KMS-11 (cell line): ENCODE measurements around the gene RUNX1.

Experiments used
- H2AFZ ChIP-seq: fragments of 200-600 bp; sonication (generic); 2 replicates; pipeline ENCODE4 v1.6.1; 2016; ENCODE audit warnings: antibody characterized with exemption, mixed run types, low read depth
- H3K27ac ChIP-seq: fragments of 200-600 bp; sonication (generic); 2 replicates; pipeline ENCODE4 v1.6.1; 2016; ENCODE audit warnings: mild to moderate bottlenecking, mixed run types
- H3K27me3 ChIP-seq: fragments of 200-600 bp; sonication (generic); 2 replicates; pipeline ENCODE4 v1.6.1; 2017; ENCODE audit warnings: mild to moderate bottlenecking, low read depth, mixed run types, moderate library complexity; ENCODE audit not compliant: insufficient read depth
- H3K36me3 ChIP-seq: fragments of 200-600 bp; sonication (generic); 2 replicates; pipeline ENCODE4 v1.6.1; 2017; ENCODE audit warnings: mild to moderate bottlenecking, mixed run types; ENCODE audit not compliant: insufficient read depth
- H3K4me1 ChIP-seq: fragments of 200-600 bp; sonication (generic); 2 replicates; pipeline ENCODE4 v1.6.1; 2016; ENCODE audit warnings: mild to moderate bottlenecking, low read depth, mixed run types; ENCODE audit not compliant: poor library complexity, severe bottlenecking
- H3K4me2 ChIP-seq: fragments of 200-600 bp; sonication (generic); 2 replicates; pipeline ENCODE4 v1.7.0; 2016; ENCODE audit warnings: mild to moderate bottlenecking, mixed run types
- H3K4me3 ChIP-seq: fragments of 200-600 bp; sonication (generic); IDR thresholded peaks from 2 replicates; pipeline ENCODE4 v1.6.1; 2017; ENCODE audit warnings: low read depth, low read length, mixed read lengths; ENCODE audit not compliant: insufficient read depth
- H3K79me2 ChIP-seq: fragments of 200-600 bp; sonication (generic); 2 replicates; pipeline ENCODE4 v1.6.1; 2016; ENCODE audit warnings: low read depth, mixed run types; ENCODE audit not compliant: insufficient read depth
- H3K9ac ChIP-seq: fragments of 200-600 bp; sonication (generic); 2 replicates; pipeline ENCODE4 v1.6.1; 2016; ENCODE audit warnings: mild to moderate bottlenecking, mixed run types
- H4K20me1 ChIP-seq: fragments of 200-600 bp; sonication (generic); 2 replicates; pipeline ENCODE4 v1.6.1; 2016; ENCODE audit warnings: mild to moderate bottlenecking, mixed run types; ENCODE audit not compliant: insufficient read depth
- TF ChIP-seq, protein P1 (sequence below): fragments of 200-600 bp; sonication (generic); conservative IDR thresholded peaks from 2 replicates; pipeline ENCODE4 v1.6.1; 2017; ENCODE audit warnings: low read depth, mild to moderate bottlenecking, antibody characterized with exemption, low read length, moderate library complexity, mixed read lengths

The RUNX1 gene

DNA sequence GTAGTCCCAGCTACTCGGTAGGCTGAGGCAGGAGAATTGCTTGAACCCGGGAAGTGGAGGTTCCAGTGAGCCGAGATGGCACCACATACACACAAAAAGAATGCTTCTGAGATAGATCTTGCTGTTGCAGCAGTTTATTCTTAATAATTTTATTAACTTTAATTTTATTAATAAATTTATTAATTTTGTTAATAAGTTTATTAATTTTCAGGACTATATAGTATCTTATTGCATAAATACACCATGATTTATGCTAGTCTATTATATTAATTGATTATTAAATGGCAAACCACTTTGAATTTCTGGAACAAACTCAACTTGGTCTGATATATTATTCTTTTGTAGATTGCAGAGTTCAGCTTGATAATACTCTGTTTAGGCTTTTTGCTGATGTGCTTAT is 280.8 kb downstream of the RUNX1 start:
- H3K27me3 ChIP-seq = no peaks in the 10 kb centered on the region
- H2AFZ ChIP-seq = no peak overlapping the region
- TF ChIP-seq, protein P1, sequence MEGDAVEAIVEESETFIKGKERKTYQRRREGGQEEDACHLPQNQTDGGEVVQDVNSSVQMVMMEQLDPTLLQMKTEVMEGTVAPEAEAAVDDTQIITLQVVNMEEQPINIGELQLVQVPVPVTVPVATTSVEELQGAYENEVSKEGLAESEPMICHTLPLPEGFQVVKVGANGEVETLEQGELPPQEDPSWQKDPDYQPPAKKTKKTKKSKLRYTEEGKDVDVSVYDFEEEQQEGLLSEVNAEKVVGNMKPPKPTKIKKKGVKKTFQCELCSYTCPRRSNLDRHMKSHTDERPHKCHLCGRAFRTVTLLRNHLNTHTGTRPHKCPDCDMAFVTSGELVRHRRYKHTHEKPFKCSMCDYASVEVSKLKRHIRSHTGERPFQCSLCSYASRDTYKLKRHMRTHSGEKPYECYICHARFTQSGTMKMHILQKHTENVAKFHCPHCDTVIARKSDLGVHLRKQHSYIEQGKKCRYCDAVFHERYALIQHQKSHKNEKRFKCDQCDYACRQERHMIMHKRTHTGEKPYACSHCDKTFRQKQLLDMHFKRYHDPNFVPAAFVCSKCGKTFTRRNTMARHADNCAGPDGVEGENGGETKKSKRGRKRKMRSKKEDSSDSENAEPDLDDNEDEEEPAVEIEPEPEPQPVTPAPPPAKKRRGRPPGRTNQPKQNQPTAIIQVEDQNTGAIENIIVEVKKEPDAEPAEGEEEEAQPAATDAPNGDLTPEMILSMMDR = no peak
- H3K79me2 ChIP-seq = no peaks in the 10 kb centered on the region
- no peaks in the 10 kb centered on the region for H3K4me1 ChIP-seq
- no peak overlapping the region for H3K9ac ChIP-seq
- no peak overlapping the region for H3K4me2 ChIP-seq
- H4K20me1 ChIP-seq = no peaks in the 10 kb centered on the region
- H3K27ac ChIP-seq = no peak overlapping the region
- no peak overlapping the region for H3K4me3 ChIP-seq
- H3K36me3 ChIP-seq = no peaks in the 10 kb centered on the region

DNA sequence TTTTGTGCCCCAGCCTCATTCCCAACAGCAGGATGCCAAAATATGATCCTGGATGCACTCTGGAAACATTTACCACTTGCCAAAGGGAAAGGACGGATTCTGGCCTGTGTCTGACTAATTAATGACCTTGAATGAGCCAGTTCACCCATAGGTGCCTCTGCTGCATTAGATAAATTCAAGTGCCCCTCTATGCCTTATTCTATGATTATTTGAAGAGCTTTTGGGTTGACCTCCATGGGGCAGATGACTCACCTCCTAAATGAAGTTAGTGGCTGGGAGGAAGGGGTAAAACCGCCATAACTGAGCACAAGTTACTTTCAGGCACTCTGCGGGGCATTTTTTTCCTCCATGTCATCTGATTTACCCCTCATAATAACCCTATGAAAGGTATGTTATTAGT is 282.2 kb downstream of the RUNX1 start:
- Histone ChIP-seq H3K4me3 (no peak overlapping the region), H3K36me3 (no peaks in the 10 kb centered on the region), H4K20me1 (no peaks in the 10 kb centered on the region), H2AFZ (no peak overlapping the region), H3K27ac (no peak overlapping the region), H3K9ac (no peak overlapping the region), H3K79me2 (no peaks in the 10 kb centered on the region), H3K4me2 (no peak overlapping the region), H3K4me1 (no peaks in the 10 kb centered on the region), H3K27me3 (no peaks in the 10 kb centered on the region)
- TF ChIP-seq, protein P1 = no peak

DNA sequence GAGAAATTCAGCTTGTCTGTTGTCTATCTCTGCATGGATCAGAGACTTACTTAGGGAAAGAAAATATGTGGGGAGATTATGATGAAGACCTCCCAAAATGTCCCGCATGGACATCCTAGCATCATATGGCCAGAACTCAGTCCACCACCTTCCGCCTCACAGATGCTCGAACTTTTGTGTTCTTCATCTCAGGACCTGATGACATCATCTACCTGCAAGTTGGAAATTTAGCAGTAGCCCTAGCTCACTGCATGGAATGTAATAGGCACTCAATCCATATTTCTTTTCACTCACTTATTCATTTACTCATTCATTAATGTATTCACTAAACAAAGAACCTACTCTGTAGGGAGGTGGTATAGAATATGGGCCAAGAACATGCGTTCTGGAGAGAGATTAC is 283.5 kb downstream of the RUNX1 start:
- H3K9ac ChIP-seq = no peak overlapping the region
- no peaks in the 10 kb centered on the region for H3K27me3 ChIP-seq
- H3K27ac ChIP-seq = no peak overlapping the region
- TF ChIP-seq, protein P1 = no peak
- no peak overlapping the region for H3K4me2 ChIP-seq
- no peaks in the 10 kb centered on the region for H4K20me1 ChIP-seq
- no peak overlapping the region for H3K4me3 ChIP-seq
- no peaks in the 10 kb centered on the region for H3K79me2 ChIP-seq
- no peak overlapping the region for H2AFZ ChIP-seq
- no peaks in the 10 kb centered on the region for H3K4me1 ChIP-seq
- no peaks in the 10 kb centered on the region for H3K36me3 ChIP-seq

DNA sequence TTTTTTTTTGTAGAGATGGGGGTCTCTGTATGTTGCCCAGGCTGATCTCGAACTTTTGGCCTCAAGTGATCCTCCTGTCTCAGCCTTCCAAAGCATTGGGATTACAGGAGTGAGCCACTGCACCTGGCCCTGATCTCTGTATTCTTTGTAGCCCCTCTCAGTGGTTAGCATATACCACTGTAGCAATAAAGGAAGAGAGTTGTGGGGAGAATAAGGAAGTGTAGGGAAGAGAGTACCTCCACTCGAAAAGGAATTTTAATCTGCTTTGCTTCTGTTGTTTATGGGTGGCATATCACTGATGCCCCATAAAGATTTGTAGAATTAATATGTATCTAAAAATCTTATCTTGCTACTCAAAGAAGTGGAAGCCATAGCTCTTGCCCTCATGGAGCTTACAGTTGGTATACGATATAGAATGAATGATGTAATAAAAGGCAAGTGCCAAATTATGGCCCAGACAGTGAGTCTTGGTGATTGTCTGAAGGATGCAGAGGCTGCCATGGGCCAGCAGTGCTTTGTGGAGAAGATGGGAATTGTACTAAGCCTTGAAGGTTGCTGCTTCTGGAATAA is 284.3 kb downstream of the RUNX1 start:
- Histone ChIP-seq H4K20me1 (no peaks in the 10 kb centered on the region), H3K4me3 (no peak overlapping the region), H3K4me1 (no peaks in the 10 kb centered on the region), H3K36me3 (no peaks in the 10 kb centered on the region), H3K9ac (no peak overlapping the region), H3K79me2 (no peaks in the 10 kb centered on the region), H2AFZ (no peak overlapping the region), H3K4me2 (no peak overlapping the region), H3K27ac (no peak overlapping the region), H3K27me3 (no peaks in the 10 kb centered on the region)
- TF ChIP-seq, protein P1 = no peak
